ENCODE measurements around the gene CHST15. TPM values are rescaled to one million over a fixed set of nuclear protein-coding genes. Genes with fewer than 3 reads are reported as not detected.

CHST15 gene
- total RNA-seq, 1 donor from 2014 or later, result 11.1 TPM

GRCh38 chr10:124032971-124033886 is 60.2 kb downstream of the CHST15 start:
- no peak overlapping the region for H3K4me3 ChIP-seq (ENCODE audit: low read depth, low read length)
- no peaks in the 10 kb centered on the region for H3K27me3 ChIP-seq (ENCODE audit: control insufficient read depth, insufficient read depth, low read length)
- DNase-seq (ENCODE audit: low read depth) (peak; percentile 46), FAIRE-seq (no peak)
- TF ChIP-seq CTCF (IDR thresholded peaks at IDR 0.05; ENCODE audit: insufficient read depth, low read length, severe bottlenecking), result no peak
- peaks cover 14% of the 10 kb centered on the region for H3K36me3 ChIP-seq (ENCODE audit: control insufficient read depth, insufficient read depth, low read length)

GRCh38 chr10:124032087-124032935 is 61.1 kb downstream of the CHST15 start:
- no peak for DNase-seq (ENCODE audit: low read depth)
- Histone ChIP-seq H3K27me3 (ENCODE audit: control insufficient read depth, insufficient read depth, low read length) (no peaks in the 10 kb centered on the region), H3K36me3 (ENCODE audit: control insufficient read depth, insufficient read depth, low read length) (peaks cover 11% of the 10 kb centered on the region), H3K4me3 (ENCODE audit: low read depth, low read length) (no peak overlapping the region)
- FAIRE-seq, result no peak
- no peak for TF ChIP-seq CTCF (IDR thresholded peaks at IDR 0.05; ENCODE audit: insufficient read depth, low read length, severe bottlenecking)

GRCh38 chr10:124030492-124031110 is 62.8 kb downstream of the CHST15 start:
- no peak for FAIRE-seq
- TF ChIP-seq CTCF (IDR thresholded peaks at IDR 0.05; ENCODE audit: insufficient read depth, low read length, severe bottlenecking), result no peak
- Histone ChIP-seq H3K4me3 (ENCODE audit: low read depth, low read length) (no peak overlapping the region), H3K36me3 (ENCODE audit: control insufficient read depth, insufficient read depth, low read length) (peaks cover 5% of the 10 kb centered on the region), H3K27me3 (ENCODE audit: control insufficient read depth, insufficient read depth, low read length) (no peaks in the 10 kb centered on the region)
- no peak for DNase-seq (ENCODE audit: low read depth)

GRCh38 chr10:124030061-124030460 is 63.3 kb downstream of the CHST15 start:
- no peaks in the 10 kb centered on the region for H3K27me3 ChIP-seq (ENCODE audit: control insufficient read depth, insufficient read depth, low read length)
- no peak for FAIRE-seq
- TF ChIP-seq CTCF (IDR thresholded peaks at IDR 0.05; ENCODE audit: insufficient read depth, low read length, severe bottlenecking), result no peak
- H3K36me3 ChIP-seq (ENCODE audit: control insufficient read depth, insufficient read depth, low read length), result peaks cover 5% of the 10 kb centered on the region
- no peak for DNase-seq (ENCODE audit: low read depth)
- no peak overlapping the region for H3K4me3 ChIP-seq (ENCODE audit: low read depth, low read length)

GRCh38 chr10:124029559-124029958 is 63.8 kb downstream of the CHST15 start:
- no peak overlapping the region for H3K4me3 ChIP-seq (ENCODE audit: low read depth, low read length)
- no peaks in the 10 kb centered on the region for H3K27me3 ChIP-seq (ENCODE audit: control insufficient read depth, insufficient read depth, low read length)
- FAIRE-seq, result no peak
- H3K36me3 ChIP-seq (ENCODE audit: control insufficient read depth, insufficient read depth, low read length), result peaks cover 5% of the 10 kb centered on the region
- TF ChIP-seq CTCF (IDR thresholded peaks at IDR 0.05; ENCODE audit: insufficient read depth, low read length, severe bottlenecking), result no peak
- no peak for DNase-seq (ENCODE audit: low read depth)
